GM23338 (cell line): ENCODE results near the gene FAM168A.

ENCODE experiments used
- CTCF ChIP-seq, 2 experiments: fragments of 200-600 bp in 1 of 2; sonication (generic) in 1 of 2; conservative IDR thresholded peaks; 2 replicates each; pipeline versions ENCODE4 v1.5.1 to v1.6.1; 2016 to 2017; ENCODE audit warnings: antibody characterized with exemption in 2 of 2, low read depth in 2 of 2, mild to moderate bottlenecking in 2 of 2, moderate library complexity in 1 of 2
- EZH2 ChIP-seq: fragments of 200-600 bp; sonication (generic); IDR thresholded peaks from one replicate; pipeline ENCODE4 v1.8.0; 2017; ENCODE audit warnings: antibody characterized with exemption, mild to moderate bottlenecking, low read depth; ENCODE audit not compliant: unreplicated experiment
- EZH2phosphoT487 ChIP-seq: fragments of 200-600 bp; sonication (generic); IDR thresholded peaks from one replicate; pipeline ENCODE4 v1.8.1; 2018; ENCODE audit warnings: antibody characterized with exemption; ENCODE audit not compliant: unreplicated experiment
- NANOG ChIP-seq: IDR thresholded peaks from 2 replicates; pipeline ENCODE4 v1.6.1; 2016; ENCODE audit warnings: antibody characterized with exemption, borderline replicate concordance
- POLR2AphosphoS5 ChIP-seq: IDR thresholded peaks from 2 replicates; pipeline ENCODE4 v1.6.1; 2016; ENCODE audit warnings: antibody characterized with exemption, low read depth
- REST ChIP-seq: IDR thresholded peaks from one replicate; pipeline ENCODE4 v1.6.1; 2018; ENCODE audit warnings: antibody characterized with exemption; ENCODE audit not compliant: unreplicated experiment

GRCh38 chr11:73356979-73357860 is 240.7 kb downstream of the FAM168A start:
- TF ChIP-seq CTCF (conservative IDR thresholded peaks at IDR 0.05; ENCODE audit: low read depth in 2 of 2), result peak; percentile 19 to 55; a peak in 2 of 4 replicates
- TF ChIP-seq EZH2, result no peak
- TF ChIP-seq POLR2AphosphoS5, result no peak
- TF ChIP-seq REST, result no peak
- no peak for TF ChIP-seq EZH2phosphoT487
- TF ChIP-seq NANOG, result no peak
